Lower leg skin (tissue), 4 donors: ENCODE results near the gene VKORC1L1. TPM values are rescaled to one million over a fixed set of nuclear protein-coding genes. Genes with fewer than 3 reads are reported as not detected.

Source experiments
- DNase-seq, 2 donors: peaks; one replicate each; pipeline ENCODE4 v3.0.0-alpha.2; 2019; ENCODE audit warnings: low spot score in 2 of 2
- H3K4me3 ChIP-seq: fragments of 200-600 bp; sonication (generic); 2 replicates; pipeline ENCODE4 v1.5.1; 2017; ENCODE audit warnings: mild to moderate bottlenecking, low read depth; ENCODE audit not compliant: poor library complexity, severe bottlenecking
- POLR2A ChIP-seq, 2 donors: fragments of 450-650 bp; IDR thresholded peaks; one replicate each; pipeline ENCODE4 v1.6.1; 2016 to 2017; ENCODE audit warnings: antibody characterized with exemption in 2 of 2, mild to moderate bottlenecking in 1 of 2, moderate library complexity in 1 of 2
- WGBS, 2 donors: methylation state at CpG; one replicate each; pipeline ENCODE4 v1.1.5; 2018; 5-methylcytosine and 5-hydroxymethylcytosine counted together
- intact Hi-C: fragments of 100-400 bp; cut with DNase I; formaldehyde crosslinking; loops from one replicate; pipeline ENCODE4 v1.15.0; 2023; ENCODE audit warnings: low total_unique reads
- total RNA-seq, 4 donors: library from RNA; depleted of rRNA; stranded (reverse); fragments of >200 nt; gene quantifications; one replicate each; pipeline ENCODE4 v1.1.0, GENCODE V29; 2016
- TF ChIP-seq, protein P1 (sequence below), 3 donors: fragments of 450-650 bp; IDR thresholded peaks; one replicate each; pipeline ENCODE4 v1.5.1; 2016; ENCODE audit warnings: antibody characterized with exemption in 3 of 3, mild to moderate bottlenecking in 3 of 3, moderate library complexity in 2 of 3

VKORC1L1 gene
- total RNA-seq, 4 donors from 2014 or later, result 23.5 to 26.4 (median 25.0) TPM

DNA sequence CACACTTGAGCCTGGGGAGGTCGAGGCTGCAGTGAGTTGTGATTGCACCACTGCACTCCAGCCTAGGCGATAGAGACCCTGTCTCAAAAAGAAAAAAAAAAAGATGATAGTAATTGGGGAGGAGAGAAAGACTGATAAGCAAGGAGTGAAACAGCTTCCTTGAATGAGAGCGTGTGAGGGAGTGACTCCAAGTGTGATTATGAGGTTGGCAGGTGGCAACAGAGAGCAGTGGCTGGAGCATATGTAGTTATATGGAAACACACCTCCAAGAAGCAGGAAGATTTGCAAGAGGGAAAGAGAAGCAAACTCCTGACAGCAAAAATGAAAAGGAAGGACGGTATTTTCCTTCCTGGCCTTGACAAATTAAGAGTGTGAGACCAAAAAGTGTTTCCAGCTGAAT, 50.4 kb downstream of the VKORC1L1 start:
- DNase-seq, result no peak
- whole genome bisulfite sequencing, 2 donors, result 91 to 93% methylated on average over 4 of the region's 4 CpGs
- intact Hi-C loops, result no loop called here
- no peak overlapping the region for H3K4me3 ChIP-seq
- TF ChIP-seq POLR2A (IDR thresholded peaks at IDR 0.05), result no peak
- TF ChIP-seq, protein P1, sequence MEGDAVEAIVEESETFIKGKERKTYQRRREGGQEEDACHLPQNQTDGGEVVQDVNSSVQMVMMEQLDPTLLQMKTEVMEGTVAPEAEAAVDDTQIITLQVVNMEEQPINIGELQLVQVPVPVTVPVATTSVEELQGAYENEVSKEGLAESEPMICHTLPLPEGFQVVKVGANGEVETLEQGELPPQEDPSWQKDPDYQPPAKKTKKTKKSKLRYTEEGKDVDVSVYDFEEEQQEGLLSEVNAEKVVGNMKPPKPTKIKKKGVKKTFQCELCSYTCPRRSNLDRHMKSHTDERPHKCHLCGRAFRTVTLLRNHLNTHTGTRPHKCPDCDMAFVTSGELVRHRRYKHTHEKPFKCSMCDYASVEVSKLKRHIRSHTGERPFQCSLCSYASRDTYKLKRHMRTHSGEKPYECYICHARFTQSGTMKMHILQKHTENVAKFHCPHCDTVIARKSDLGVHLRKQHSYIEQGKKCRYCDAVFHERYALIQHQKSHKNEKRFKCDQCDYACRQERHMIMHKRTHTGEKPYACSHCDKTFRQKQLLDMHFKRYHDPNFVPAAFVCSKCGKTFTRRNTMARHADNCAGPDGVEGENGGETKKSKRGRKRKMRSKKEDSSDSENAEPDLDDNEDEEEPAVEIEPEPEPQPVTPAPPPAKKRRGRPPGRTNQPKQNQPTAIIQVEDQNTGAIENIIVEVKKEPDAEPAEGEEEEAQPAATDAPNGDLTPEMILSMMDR (IDR thresholded peaks at IDR 0.05), result no peak

DNA sequence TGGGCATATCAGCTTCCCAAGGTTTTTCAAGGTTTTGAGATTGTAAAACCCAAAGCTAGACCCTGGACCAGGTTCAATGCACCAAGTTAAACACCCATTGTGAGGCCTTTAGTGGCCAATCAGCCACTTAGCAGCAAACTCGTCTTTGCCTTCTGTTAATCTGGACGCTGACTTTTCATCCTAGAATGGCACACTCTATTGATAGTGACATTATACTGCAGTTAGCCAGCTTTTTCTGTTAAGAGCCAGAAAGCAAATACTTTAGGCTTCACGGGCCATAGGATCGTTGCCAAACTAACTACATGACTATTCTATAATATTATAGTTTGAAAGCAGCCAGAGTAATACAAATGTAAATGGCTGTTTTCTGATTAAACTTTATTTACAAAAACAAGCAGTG, 51.3 kb downstream of the VKORC1L1 start:
- intact Hi-C loops, result no loop called here
- 75 to 81% methylated on average over 4 of the region's 4 CpGs for WGBS, 2 donors
- no peak overlapping the region for H3K4me3 ChIP-seq
- DNase-seq, result no peak
- TF ChIP-seq POLR2A (IDR thresholded peaks at IDR 0.05), result no peak

DNA sequence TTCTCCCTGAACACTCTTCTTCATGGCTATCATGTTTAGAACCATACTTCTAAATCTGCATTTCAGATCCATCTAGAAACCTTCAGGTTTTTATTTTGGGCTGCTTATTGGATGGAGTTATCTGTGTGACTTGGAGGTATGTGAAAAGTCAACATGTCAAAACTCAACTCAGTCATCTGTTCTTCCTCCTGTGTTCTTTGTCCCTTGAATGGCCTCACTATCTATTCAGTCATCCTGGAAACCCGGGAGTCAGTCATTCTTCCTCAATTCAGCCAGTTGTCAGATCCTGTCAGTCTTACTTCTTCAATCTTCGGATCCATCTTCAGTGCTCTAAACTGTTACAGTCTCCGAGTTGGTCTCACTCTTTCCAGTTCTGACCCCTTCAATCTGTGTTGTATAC, 52.2 kb downstream of the VKORC1L1 start:
- H3K4me3 ChIP-seq, result no peak overlapping the region
- WGBS, 2 donors, result 57 to 91% methylated on average over 3 of the region's 3 CpGs
- no peak for TF ChIP-seq POLR2A (IDR thresholded peaks at IDR 0.05)
- TF ChIP-seq, protein P1 (IDR thresholded peaks at IDR 0.05), result no peak
- intact Hi-C loops, result no loop called here
- no peak for DNase-seq

DNA sequence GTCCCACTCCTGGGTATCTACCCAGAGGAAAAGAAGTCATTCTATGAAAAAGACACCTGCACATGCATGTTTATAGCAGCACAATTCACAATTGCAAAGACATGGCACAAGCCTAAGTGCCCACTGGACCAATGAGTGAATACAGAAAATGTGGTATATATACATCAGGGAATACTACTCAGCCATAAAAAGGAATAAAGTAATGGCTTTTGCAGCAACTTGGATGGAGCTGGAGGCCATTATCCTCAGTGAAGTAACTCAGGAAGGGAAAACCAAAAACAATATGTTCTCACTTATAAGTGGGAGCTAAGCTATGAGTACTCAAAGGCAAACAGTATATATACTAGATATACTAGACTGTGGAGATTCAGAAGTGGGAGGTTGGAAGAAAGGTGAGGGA, 53.7 kb downstream of the VKORC1L1 start:
- no peak for TF ChIP-seq POLR2A (IDR thresholded peaks at IDR 0.05)
- TF ChIP-seq, protein P1 (IDR thresholded peaks at IDR 0.05), result no peak
- DNase-seq, result no peak
- H3K4me3 ChIP-seq, result no peak overlapping the region
- intact Hi-C loops, result no loop called here

DNA sequence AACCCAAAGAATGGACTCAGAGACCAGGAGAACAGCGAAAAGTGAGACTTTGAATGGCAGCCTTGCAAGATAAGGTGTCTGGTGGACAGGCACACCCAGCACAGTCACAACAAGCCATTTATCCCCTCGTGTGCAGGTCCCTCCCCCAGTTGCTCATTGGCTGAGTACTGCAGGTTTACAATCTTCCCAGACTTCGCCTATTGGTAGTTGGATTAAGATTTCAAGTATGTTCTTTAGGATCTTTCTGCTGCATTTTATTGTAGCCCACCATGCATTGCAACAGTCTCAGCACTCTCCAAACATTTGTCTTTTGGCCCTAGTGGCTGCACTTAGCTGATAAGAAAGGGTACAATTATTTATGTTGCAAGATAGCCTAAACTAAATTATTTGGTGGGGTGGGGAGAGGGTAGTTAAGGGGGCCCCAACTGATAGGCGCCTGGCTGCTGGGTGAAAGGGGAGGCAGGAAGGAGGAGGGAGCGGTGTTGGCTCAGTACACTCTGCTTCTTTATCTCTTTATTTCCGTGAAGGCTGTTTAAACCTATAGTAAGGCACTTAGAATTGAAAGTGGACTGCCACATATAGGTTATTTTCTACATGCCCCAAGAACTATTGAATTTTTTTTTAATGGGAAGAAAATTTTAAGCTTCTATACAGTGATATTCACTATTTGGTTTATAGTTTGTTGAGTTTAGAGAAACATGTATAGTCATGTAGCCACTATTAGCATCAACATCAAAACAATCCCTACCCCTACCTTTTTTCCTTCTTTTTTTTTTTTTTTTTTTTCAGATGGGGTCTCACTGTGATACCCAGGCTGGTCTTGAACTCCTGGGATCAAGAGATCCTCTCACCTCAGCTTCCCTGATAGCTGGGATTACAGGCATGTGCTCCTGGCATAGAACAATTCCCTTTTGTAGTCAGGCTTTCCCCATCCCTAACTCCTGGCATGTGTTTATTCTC, 54.9 kb downstream of the VKORC1L1 start:
- intact Hi-C loops, result no loop called here
- DNase-seq, result no peak
- 80 to 90% methylated on average over 6 of the region's 6 CpGs for WGBS, 2 donors
- H3K4me3 ChIP-seq, result no peak overlapping the region
- TF ChIP-seq, protein P1 (IDR thresholded peaks at IDR 0.05), result no peak
- TF ChIP-seq POLR2A (IDR thresholded peaks at IDR 0.05), result no peak

DNA sequence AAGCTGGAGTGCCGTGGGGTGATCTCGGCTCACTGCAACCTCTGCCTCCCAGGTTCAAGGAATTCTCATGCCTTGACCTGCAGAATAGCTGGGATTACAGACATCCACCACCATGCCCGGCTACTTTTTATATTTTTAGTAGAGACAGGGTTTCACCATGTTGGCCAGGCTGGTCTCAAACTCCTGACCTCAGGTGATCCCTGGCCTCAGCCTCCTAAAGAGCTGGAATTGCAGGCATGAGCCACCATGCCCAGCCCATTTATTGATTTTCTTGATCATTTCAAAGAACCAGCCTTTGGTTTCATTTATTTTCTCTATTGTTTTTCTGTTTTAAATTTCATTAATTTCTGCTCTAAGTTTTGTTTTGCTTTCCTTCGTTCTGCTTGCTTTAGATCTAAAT, 58.8 kb downstream of the VKORC1L1 start:
- DNase-seq, result no peak
- H3K4me3 ChIP-seq, result no peak overlapping the region
- TF ChIP-seq POLR2A (IDR thresholded peaks at IDR 0.05), result no peak
- TF ChIP-seq, protein P1 (IDR thresholded peaks at IDR 0.05), result no peak
- intact Hi-C loops, result no loop called here
- 88 to 90% methylated on average over 4 of the region's 4 CpGs for WGBS, 2 donors
